Posterior vena cava (tissue), 2 donors: ENCODE results near the gene MEF2A. TPM values are rescaled to one million over a fixed set of nuclear protein-coding genes. Genes with fewer than 3 reads are reported as not detected.

Experiments used
- total RNA-seq, 2 donors: library from RNA; stranded (reverse); fragmentation: NEBNext Ultra II Directional; extraction: Animal tissue kit (Norgen Biotek cat#: 25700); gene quantifications; one replicate each; pipeline ENCODE4 v1.2.1, GENCODE V29; 2021
- donor health status: DM: yes; HTN: yes; CAD: no.
- donor health status: DM: yes; HTN: yes; CAD: no.

MEF2A gene
- total RNA-seq, 2 donors from 2014 or later: 90.6 to 121 TPM

Other genes starting within 250 kb of the MEF2A start
- gene LYSMD4, start 167.5 kb downstream of the MEF2A start, total RNA-seq: 1 to 10 TPM; 6.8 to 7.5 TPM